Sigmoid colon (tissue), 4 donors: ENCODE data around the gene STEAP1B.

Source experiments
- CTCF ChIP-seq, 4 experiments: fragments of 450-650 bp in 3 of 4; fragments of 200-600 bp in 1 of 4; IDR thresholded peaks; one replicate each; pipeline ENCODE4 v1.5.1; 2016 to 2019; ENCODE audit warnings: antibody characterized with exemption in 4 of 4, mild to moderate bottlenecking in 3 of 4, moderate library complexity in 2 of 4
- EP300 ChIP-seq, 4 donors: sonication (generic); formaldehyde crosslinking; IDR thresholded peaks; one replicate each; pipeline ENCODE4 v1.6.1; 2017; ENCODE audit warnings: antibody characterized with exemption in 4 of 4
- POLR2A ChIP-seq, 2 donors: fragments of 450-650 bp; IDR thresholded peaks; one replicate each; pipeline ENCODE4 v1.6.1; 2016; ENCODE audit warnings: antibody characterized with exemption in 2 of 2, mild to moderate bottlenecking in 2 of 2, moderate library complexity in 2 of 2
- POLR2AphosphoS5 ChIP-seq, 4 donors: sonication (generic); formaldehyde crosslinking; IDR thresholded peaks; one replicate each; pipeline ENCODE4 v1.6.1; 2017; ENCODE audit warnings: antibody characterized with exemption in 4 of 4

- TF ChIP-seq CTCF (IDR thresholded peaks at IDR 0.05) (no peak), POLR2A (IDR thresholded peaks at IDR 0.05) (no peak), EP300 (IDR thresholded peaks at IDR 0.05) (no peak), POLR2AphosphoS5 (IDR thresholded peaks at IDR 0.05) (no peak)
These were observed 23.2 kb downstream of the STEAP1B start for GRCh38 chr7:22476824-22477223.
